UCSD-AML1 (cell line): ENCODE data around the gene OR10H1.
"Not testable (repeated sequence)": the region's sequence is repeated elsewhere in the genome, so short reads cannot be mapped to it uniquely, and the experiment has no call there.

Source experiments
- DNase-seq: peaks from one replicate; lab custom pipeline; 2025; ENCODE audit not compliant: unreplicated experiment; lab: John Stamatoyannopoulos, UW

OR10H1 gene, protein sequence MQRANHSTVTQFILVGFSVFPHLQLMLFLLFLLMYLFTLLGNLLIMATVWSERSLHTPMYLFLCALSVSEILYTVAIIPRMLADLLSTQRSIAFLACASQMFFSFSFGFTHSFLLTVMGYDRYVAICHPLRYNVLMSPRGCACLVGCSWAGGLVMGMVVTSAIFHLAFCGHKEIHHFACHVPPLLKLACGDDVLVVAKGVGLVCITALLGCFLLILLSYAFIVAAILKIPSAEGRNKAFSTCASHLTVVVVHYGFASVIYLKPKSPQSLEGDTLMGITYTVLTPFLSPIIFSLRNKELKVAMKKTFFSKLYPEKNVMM

DNA sequence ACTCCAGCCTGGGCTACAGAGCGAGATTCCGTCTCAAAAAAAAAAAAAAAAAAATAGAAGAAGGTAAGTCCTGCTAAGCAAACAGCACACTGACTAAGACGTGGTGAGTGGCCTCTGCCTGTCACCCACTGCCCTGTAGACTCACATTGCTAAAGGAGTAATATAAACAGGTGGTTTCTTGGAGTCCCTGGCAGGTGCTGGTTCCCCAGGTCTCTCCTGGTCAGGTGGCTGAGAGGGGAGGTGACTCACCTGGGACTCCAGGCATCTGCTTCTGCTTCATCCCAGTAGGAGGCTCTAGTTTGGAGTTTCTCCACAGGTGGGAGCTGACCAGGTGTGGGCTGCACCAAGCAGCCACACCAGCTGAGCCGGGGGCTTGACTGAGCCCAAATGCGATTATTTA, at the start of gene OR10H1:
TSS of gene OR10H1 (minus strand) at position 359 of the 400 bp plus-strand sequence. CDS start 7,627 bp downstream, outside the sequence.
- no peak for DNase-seq

DNA sequence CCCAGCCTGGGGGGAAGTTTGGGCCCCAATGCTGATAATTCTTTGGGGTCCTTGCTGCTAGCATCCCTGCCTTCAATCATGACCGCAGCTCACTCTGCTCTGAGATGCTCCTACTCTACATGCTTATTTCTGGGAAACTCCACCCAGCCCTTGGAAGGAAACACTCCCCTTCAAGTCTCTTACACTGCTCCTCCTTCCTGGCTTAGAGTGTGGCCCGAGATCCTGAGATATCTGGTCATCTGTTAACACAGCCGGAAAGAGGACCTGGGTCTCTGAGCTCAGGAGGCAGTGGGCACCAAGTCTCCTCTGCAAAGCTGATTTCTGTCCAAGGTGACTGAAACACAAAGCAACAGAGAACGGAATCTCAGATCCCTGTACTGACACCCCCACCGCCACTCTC, 49.4 kb upstream of the OR10H1 start:
- no peak for DNase-seq

DNA sequence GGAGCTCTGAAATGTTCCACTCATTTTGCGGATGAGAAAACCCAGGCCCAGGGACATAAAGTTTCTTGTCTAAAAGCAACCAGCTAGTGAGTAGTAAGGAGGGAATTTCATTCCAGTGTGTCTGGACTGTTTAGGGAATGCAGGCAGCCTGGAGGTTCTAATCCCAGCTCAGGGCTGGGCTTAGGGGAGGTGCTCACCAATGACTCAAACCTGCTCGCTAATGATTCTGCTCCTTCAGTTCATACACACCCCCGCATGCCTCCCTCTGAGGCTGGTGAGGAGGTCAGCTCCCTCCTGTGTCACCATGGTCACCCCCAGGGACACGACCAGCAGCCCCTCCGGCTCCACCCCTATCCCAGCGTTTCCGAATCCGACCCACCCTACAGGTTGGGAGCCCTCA, 47.8 kb upstream of the OR10H1 start:
- no peak for DNase-seq

DNA sequence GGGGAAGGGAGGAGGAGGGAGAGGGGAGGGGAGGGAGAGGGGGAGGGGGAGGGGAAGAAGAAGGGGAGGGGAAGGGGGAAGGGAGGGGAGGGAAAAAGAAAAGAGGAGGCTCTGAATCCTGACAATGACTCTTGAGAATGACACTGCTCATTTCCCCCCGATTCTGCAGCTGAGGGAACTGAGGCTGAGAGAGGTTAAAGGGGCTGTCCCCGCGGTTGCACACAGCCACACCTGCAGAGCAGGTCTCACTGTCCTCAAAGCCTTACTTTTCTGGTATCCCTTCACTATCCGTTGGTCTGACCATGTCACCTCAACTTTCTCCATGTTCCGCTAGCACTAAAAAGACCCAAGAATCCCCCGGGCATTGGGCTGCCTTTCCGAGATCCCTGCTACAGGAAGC, 47.0 kb upstream of the OR10H1 start:
- no peak for DNase-seq

DNA sequence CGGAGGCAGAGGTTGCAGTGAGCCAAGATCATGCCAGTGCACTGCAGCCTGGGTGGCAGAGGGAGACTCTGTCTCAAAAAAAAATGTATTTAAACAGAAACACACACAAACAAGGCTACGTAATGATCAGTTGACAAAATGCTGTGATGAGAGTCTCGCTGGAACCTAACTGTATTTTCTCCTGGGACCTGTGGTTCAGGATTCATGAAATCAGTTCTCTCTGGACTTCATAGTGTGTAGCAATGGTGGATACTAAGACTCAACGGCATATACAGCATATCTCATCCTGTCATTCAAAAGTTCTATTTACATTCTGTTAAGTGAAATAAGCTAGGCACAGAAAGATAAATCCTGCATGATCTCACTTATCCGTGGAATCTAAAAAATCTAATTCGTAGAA, 45.1 kb upstream of the OR10H1 start:
- no peak for DNase-seq

DNA sequence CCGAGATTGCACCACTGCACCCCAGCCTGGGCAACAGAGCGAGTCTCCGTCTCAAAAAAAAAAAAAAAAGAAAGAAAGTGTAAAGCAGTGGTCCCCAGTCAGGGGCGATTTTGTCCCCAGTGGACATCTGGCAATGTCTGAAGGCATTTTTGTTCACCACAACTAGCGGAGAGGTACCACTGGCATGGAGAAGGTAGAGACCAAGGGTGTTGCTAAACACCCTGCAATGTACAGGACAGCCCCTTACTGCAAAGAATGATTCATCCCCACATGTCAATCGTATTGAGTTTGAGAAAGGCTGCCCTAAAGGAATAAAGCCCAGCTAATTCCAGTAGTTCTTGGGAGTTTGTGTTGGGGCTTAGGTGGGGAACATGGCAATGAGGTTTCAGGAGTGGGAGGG, 43.7 kb upstream of the OR10H1 start:
- no peak for DNase-seq

DNA sequence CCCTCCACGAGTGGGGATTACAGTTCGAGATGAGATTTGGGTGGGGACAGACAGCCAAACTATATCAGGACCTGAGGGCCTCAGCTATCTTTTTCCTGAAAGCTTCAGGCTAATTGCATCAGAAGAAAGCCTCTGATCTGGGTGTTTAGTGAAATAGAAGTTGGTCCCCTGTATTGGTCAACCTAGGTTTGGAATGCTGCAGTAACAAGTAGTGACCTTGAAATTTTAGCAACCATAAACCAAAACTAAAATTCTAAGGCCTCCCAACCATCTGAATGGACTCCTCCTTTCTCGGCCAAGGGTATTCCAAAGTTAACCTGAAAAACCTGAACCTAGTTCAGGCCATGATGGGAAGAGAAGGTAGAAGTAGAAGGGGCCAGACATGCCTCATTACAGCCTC, 34.9 kb upstream of the OR10H1 start:
- DNase-seq, result no peak

DNA sequence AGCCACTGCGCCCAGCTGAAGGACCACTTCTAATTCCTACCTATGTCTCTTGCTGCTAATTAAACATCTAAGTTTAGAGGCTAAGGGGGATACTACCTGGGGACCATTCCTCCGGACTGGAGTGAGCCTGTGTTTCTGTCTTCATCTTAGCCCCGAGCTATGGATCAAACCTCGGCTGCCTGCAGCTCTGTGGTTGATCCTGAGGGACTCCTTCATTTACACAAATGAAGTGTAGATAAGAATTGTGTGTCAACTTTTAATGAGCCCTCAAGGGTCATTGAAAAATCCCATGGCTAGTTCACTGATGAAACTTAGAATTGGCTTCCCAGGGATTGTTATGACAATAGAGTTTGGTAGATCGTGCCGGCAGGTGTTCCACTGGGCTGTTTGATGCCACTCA, 31.5 kb upstream of the OR10H1 start:
- DNase-seq, result no peak

DNA sequence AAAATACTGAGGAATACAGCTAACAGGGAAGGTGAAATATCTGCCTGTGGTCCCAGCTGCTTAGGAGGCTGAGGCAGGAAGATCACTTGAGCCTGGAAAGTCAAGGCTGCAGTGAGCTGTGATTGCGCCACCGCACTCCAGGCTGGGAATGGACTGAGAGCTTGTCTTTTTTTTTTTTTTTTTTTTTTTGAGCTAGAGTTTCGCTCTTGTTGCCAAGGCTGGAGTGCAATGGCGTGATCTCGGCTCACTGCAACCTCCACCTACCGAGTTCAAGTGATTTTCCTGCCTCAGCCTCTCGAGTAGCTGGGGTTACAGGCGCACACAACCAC, 28.4 kb upstream of the OR10H1 start:
- not testable (repeated sequence) for DNase-seq

DNA sequence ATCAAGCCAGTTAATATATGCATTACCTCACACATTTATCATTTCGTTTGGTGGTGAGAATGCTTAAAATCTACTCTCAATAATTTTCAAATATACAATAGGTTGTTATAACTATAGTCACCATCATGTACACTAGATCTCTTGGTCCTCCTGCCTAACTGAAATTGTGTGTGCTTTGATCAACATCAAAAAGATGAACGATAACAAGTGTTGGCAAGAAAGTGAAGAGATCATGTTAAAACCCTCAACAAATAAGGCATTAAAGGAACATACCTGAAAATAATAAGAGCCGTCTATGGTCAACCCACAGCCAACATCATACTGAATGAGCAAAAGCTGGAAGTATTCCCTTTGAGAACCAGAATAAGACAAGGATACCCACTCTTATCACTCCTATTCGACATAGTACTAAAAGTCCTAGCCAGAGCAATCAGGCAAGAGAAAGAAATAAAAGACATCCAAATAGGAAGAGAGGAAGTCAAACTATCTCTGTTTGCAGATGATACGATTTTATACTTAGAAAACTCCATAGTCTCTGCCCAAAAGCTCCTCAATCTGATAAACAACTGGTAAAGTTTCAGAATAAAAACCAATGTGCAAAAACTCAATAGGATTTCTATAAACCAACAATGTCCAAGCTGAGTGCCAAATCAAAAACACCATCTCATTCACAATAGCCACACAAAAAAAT, 27.9 kb upstream of the OR10H1 start:
- DNase-seq, result no peak

DNA sequence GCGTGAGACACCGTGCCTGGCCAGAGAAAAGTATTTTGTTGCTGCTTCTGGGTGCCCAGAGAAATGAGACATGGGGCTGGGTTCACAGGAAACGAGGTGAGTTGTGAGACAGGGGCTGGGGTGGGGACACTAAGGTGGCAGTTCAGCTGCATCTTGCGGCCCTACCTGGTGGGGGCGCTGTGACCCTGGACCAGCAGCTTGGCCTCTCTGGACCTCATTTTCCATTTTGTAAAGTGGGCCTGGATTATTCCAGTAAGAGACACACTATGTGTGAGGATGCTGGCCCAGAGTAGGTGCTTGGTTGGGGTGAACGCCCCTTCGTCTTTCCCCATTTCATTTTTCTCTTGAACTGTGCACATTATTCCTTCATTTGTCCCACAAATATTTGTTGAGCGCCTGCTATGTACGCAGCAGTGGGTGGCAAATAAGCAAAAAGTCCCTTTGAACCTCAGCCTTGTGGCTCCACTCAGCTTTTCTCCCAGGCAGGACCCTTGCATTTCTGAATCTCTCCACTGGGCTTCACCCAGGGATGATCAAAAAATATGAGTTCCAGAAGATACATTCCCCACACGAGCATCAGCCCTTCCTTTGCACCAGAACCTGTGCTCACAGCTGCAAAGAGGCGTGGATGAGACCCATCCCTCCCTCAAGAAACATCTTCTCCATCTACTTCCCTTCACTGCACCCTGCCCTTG, 26.6 kb upstream of the OR10H1 start:
- DNase-seq, result no peak

DNA sequence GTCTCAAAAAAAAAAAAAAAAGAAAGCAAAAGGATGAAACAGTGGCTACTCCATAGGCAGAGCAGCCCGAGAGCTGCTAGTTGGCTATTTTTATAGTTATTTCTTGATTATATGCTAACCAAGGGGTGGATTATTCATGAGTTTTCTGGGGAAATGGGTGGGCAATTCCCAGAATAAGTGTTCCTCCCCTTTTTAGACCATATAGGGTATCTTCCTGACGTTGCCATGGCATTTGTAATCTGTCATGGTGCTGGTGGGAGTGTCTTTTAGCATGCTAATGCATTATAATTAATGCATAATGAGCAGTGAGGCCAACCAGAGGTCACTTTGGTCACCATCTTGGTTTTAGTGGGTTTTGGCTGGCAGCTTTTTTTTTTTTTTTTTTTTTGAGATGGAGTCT, 25.4 kb upstream of the OR10H1 start:
- DNase-seq, result no peak

DNA sequence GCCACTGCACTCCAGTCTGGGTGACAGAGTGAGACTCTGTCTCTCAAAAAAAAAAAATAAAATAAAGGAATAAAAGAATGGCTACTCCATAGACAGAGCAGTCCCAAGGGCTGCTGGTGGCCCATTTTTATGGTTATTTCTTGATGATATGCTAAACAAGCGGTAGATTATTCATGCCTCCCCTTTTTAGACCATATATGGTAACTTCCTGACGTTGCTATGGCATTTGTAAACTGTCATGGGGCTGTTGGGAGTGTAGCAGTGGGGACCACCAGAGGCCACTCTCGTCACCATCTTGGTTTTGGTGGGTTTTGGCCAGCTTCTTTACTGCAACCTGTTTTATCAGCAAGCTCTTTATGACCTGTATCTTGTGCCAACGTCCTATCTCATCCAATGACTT, 24.4 kb upstream of the OR10H1 start:
- not testable (repeated sequence) for DNase-seq

DNA sequence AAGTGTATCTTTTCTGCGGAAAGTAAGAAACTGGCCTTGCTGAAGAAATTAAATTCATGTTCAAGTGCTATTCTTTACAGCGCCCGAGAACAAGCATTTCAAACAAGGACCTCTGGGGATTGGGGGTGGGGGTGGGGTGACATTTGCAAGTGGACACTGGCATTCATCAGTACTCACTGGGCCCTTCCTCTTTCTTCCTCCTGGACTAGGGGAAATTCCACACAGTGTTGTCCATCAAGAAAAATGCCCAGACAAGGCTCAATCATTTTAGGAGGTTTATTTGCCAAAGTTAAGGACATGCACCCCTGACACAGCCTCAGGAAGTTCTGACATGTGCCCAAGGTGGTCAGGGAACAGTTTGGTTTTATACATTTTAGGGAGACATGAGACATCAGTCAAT, 22.9 kb upstream of the OR10H1 start:
- no peak for DNase-seq

DNA sequence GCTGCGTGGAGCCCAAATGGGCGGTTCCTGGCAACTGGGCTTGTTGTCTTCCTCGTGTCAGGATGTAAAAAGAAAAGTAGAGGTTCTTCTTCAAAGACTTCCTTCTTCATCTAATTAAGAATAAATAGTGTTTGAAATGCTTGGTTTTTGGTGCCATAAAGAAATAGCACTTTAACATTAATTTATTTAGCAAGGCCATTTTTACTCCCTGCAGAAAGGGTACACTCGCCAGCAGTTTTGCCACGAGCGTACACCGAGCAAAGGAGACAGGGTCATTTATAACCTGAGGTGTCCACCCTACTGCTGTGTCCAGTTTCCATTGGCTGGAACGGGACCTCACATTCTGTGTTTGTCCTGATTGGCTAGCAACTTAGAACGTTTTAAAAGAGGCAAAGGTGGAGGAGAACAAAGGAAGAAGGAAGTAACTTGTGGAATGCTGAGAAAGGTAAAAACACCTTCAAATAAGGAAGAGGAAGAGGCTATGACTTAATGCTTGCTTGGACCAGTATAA, 21.8 kb upstream of the OR10H1 start:
- no peak for DNase-seq

DNA sequence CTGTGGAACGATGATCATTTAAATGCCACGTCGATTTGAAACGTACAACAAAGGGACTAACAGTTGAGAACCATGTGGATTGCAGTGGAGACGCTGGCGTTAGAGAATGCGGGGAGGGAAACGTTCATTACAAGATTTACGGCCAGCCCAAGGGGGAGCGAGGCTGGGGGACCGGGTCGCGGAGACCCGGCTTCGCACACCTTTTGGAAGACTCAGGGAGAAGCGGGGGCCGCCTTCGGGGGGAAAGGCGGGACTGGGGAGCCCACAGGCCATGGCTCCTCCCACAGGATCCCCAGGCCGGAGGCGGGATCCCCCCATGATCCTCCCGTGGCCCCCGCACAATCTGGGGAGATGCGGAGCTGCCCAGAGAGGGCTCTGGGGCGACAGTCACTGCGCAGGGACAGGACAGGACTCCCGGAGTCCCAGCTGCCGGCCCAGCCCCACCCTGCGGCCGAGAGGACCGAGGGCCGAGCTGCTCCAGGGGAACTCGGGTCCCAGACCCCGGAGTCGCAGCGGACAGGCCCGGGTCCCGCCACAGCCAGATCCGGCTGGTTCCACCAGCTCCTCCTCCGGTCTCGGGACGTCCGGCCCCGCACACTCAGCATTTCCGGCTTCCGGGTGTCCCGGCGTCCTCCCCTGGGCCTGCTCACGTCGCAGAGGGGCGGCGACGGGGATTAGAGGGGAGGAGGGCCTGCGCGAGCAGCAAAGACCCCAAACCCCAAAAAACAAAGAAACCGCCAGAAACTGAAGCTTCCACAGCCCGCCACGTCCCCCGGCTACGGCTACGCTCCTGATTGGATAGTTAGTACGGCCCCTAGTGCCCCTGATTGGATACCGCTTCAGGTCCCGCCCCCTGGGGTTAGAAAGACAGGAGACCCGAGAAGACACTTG, 21.1 kb upstream of the OR10H1 start:
- DNase-seq, result peak; percentile 88

DNA sequence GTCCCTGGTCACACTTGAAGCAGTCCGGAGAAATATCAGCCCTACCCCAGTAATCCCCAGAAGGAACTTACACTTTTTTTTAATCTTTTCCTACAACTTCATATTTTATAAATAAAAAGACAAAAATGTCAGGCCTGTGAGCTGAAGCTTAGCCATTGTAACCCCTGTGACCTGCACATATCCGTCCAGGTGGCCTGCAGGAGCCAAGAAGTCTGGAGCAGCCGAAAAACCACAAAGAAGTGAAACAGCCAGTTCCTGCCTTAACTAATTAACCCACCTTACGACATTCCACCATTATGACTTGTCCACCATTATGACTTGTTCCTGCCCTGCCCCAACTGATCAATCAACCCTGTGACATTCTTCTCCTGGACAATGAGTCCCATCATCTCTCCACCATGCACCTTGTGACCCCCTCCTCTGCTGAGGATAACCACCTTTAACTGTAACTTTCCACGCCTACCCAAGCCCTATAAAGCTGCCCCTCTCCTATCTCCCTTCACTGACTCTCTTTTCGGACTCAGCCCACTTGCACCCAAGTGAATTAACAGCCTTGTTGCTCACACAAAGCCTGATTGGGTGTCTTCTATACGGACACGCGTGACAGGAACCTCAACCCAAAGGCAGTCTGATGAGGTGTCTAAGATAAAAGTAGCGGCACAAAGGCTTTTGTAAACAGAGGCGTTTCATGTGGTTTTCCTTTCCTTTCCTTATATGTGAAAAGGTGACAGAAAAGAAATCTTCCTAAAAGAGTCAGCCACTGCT, 20.3 kb upstream of the OR10H1 start:
- not testable (repeated sequence) for DNase-seq

DNA sequence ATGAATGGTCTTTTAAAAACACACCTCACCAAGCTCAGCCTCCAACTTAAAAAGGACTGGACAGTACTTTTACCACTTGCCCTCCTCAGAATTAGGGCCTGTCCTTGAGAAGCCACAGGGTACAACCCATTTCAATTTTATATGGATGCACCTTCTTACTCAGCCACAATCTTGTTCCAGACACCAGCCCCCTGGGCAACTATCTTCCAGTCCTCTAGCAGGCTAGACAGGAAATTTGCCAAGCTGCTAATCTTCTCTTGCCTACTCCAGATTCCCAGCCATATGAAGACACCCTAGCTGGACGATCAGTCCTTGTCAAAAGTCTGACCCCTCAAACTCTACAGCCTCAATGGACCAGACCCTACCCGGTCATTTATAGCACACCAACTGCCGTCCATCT, 18.8 kb upstream of the OR10H1 start:
- DNase-seq, result not testable (repeated sequence)

DNA sequence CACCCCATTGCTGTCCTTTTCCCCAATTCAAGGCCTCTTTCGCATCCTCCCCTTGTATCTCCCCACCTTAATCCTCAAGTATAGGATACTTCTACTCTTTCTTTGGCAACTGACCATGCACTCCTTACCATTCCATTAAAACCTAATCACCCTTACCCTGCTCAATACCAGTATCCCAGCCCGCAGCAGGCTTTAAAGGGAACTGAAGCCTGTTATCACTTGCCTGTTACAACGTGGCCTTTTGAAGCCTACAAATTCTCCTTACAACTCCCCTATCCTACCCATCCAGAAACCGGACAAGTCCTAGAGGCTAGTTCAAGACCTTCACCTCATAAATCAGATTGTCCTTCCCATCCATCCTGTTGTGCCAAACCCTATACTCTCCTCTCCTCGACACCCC, 16.2 kb upstream of the OR10H1 start:
- no peak for DNase-seq

DNA sequence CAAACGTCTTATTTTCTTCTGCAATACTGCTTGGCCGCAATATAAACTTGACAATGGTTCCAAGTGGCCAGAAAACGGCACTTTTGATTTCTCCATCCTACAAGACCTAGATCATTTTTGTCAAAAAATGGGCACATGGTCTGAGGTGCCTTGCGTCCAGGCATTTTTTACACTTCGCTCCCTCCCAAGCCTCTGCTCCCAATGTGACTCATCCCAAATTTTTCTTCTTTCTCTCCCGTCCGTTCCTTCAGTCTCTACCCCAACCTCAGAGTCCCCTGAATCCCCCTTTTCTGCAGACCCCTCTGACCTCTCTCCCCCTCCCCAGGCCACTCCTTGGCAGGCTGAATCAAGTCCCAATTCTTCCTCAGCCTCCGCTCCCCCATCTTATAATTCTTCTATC, 14.3 kb upstream of the OR10H1 start:
- DNase-seq, result no peak
